Esophagus muscularis mucosa (tissue), 4 donors: Measurements from ENCODE around the gene MYLK. TPM values are rescaled to one million over a fixed set of nuclear protein-coding genes. Genes with fewer than 3 reads are reported as not detected.

Experiments used
- DNase-seq: peaks from one replicate; pipeline ENCODE4 v3.0.0-alpha.2; 2017; ENCODE audit errors: extremely low spot score
- H3K27ac ChIP-seq, 4 donors: fragments of 200-600 bp; sonication (generic); replicated peaks in 1 of 4; 1 replicate in 3 of 4; 2 replicates in 1 of 4; pipeline ENCODE4 v1.5.1; 2016 to 2019; ENCODE audit warnings: mild to moderate bottlenecking in 1 of 4
- H3K27me3 ChIP-seq, 4 donors: fragments of 200-600 bp; sonication (generic); one replicate each; pipeline versions ENCODE4 v1.5.1 to v1.6.0; 2016 to 2019
- H3K36me3 ChIP-seq, 4 donors: fragments of 200-600 bp; sonication (generic); one replicate each; pipeline ENCODE4 v1.5.1; 2016 to 2019
- H3K4me1 ChIP-seq, 4 donors: fragments of 200-600 bp; sonication (generic); one replicate each; pipeline ENCODE4 v1.5.1; 2016 to 2019
- H3K4me3 ChIP-seq, 4 donors: fragments of 200-600 bp; sonication (generic); 1 replicate in 2 of 4; 2 replicates in 2 of 4; pipeline ENCODE4 v1.5.1; 2016 to 2019; ENCODE audit warnings: mild to moderate bottlenecking in 4 of 4, moderate library complexity in 1 of 4
- H3K9me3 ChIP-seq, 4 donors: fragments of 200-600 bp; sonication (generic); 1 replicate in 3 of 4; 2 replicates in 1 of 4; pipeline ENCODE4 v1.5.1; 2016 to 2019
- CTCF ChIP-seq, 3 experiments: fragments of 200-600 bp in 2 of 3; fragments of 450-650 bp in 1 of 3; sonication (generic) in 2 of 3; IDR thresholded peaks; one replicate each; pipeline ENCODE4 v1.5.1; 2017 to 2019; ENCODE audit warnings: antibody characterized with exemption in 3 of 3, mild to moderate bottlenecking in 2 of 3, moderate library complexity in 1 of 3
- EP300 ChIP-seq: sonication (generic); formaldehyde crosslinking; IDR thresholded peaks from one replicate; pipeline ENCODE4 v1.6.1; 2017; ENCODE audit warnings: antibody characterized with exemption
- POLR2A ChIP-seq: fragments of 450-650 bp; IDR thresholded peaks from one replicate; pipeline ENCODE4 v1.6.1; 2017; ENCODE audit warnings: antibody characterized with exemption, moderate library complexity, mild to moderate bottlenecking, low read depth
- POLR2AphosphoS5 ChIP-seq, 2 donors: sonication (generic); formaldehyde crosslinking; IDR thresholded peaks; one replicate each; pipeline ENCODE4 v1.6.1; 2017; ENCODE audit warnings: antibody characterized with exemption in 2 of 2
- WGBS: methylation state at CpG from one replicate; pipeline ENCODE4 v1.1.5; 2018; 5-methylcytosine and 5-hydroxymethylcytosine counted together
- intact Hi-C: fragments of 100-400 bp; cut with DNase I; formaldehyde crosslinking; loops from one replicate; pipeline ENCODE4 v1.15.1; 2023
- total RNA-seq, 4 donors: library from RNA; depleted of rRNA; stranded (reverse); fragments of >200 nt; gene quantifications; one replicate each; pipeline versions ENCODE4 v1.1.0 to v1.2.1, GENCODE V29; 2016

The MYLK gene
- total RNA-seq, 4 donors from 2014 or later = 1,983 to 3,208 (median 2,554) TPM

GRCh38 chr3:123658852-123659206 is 225.3 kb downstream of the MYLK start:
- 53% methylated on average over 1 of the region's 1 CpG for WGBS
- TF ChIP-seq CTCF (IDR thresholded peaks at IDR 0.05) (no peak), POLR2AphosphoS5 (IDR thresholded peaks at IDR 0.05) (peak; percentile 57 to 71), POLR2A (no peak)
- Histone ChIP-seq H3K27me3 (no peaks in the 10 kb centered on the region), H3K36me3 (peaks cover 0 to 49% (median 22%) of the 10 kb centered on the region in 4 donors), H3K9me3 (no peaks in the 10 kb centered on the region), H3K4me3 (no peak overlapping the region), H3K27ac (peak overlapping the region; percentile 94 to 97 (median 96)), H3K4me1 (peaks cover 71 to 100% (median 100%) of the 10 kb centered on the region in 4 donors)
- intact Hi-C loops = no loop called here
- no peak for DNase-seq

DNA sequence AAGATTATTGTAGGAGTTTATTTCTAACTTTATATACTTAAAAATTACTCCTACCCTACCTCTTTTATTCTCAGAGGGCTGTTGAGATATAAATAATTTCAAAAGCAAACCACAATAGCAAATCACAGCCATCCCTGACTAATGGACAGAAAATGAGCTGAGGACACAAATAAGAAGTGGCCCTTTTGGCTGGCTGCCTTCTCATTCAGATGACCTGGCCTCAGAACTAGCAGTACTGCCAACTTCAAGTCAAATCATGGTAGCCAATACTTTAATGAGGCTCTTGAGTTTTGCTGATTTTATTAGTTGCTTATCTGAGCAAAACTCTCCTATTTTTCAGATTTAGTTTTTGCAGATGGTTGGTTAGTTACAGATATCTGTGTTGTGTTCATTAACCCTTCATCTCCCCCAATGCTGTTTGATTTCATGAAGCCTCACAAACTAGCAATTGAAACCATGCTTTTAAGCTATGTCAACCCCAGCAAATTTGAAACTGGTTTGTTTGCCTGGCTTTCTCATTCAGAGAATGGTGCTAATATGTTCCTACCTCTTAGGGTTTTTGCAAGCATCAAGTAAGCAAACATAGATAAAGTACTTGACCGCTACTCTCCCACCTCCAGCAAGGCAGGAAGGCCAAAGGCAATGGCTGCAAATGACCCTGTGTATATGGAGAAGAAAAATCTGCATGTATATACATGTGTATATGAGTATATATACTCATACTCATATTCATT is 225.8 kb downstream of the MYLK start:
- intact Hi-C loops = no loop called here
- Histone ChIP-seq H3K27ac (peak overlapping the region; percentile 94 to 97 (median 96)), H3K4me1 (peaks cover 76 to 100% (median 100%) of the 10 kb centered on the region in 4 donors), H3K4me3 (no peak overlapping the region), H3K9me3 (no peaks in the 10 kb centered on the region), H3K36me3 (peaks cover 0 to 43% (median 19%) of the 10 kb centered on the region in 4 donors), H3K27me3 (no peaks in the 10 kb centered on the region)
- DNase-seq = no peak
- 76% methylated on average over 1 of the region's 1 CpG for WGBS
- peak; percentile 72 to 73 for TF ChIP-seq POLR2AphosphoS5 (IDR thresholded peaks at IDR 0.05)
- TF ChIP-seq POLR2A = no peak

DNA sequence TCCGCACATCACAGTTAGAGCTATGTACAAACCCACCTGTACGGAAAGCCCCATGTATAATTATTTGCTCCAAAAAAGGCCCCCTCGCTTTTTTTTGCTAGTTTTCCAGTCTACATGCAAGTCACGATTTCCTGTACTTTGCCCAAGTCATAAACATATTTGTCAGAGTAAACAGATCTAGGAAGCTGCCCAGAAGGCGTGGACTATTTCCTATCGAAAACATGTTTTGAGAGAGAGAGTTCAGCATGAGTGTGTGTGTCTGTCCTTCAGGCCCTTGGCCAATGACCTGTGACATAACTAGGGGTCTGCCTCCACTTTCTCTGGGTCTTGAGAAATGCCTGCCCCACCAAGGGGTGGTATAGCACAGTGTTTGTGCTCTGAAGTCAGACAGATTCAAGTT is 226.6 kb downstream of the MYLK start:
- 59% methylated on average over 6 of the region's 6 CpGs for WGBS

DNA sequence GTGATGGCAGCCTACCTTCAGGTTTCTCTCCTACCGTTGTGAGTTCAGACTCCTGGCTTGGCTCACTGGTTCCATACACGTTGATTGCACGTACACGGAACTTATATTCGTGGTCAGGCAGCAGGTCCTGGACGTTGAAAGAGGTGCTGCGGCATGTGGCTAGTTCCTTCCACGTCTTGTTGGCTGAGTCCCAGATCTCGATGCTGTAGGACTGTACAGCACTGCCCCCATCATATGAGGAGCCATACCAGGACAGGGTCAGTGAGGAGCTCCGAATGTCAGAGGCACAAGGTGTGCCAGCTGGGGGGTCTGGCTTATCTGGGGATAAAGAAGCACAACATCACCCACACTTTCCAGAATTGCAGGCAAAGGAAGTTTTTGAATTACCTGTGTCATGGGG is 227.0 kb downstream of the MYLK start:
- intact Hi-C loops = no loop called here
- H3K9me3 ChIP-seq = no peaks in the 10 kb centered on the region
- H3K36me3 ChIP-seq = peaks cover 0 to 43% (median 21%) of the 10 kb centered on the region in 4 donors
- H3K27ac ChIP-seq = peak overlapping the region; percentile 94 to 97 (median 96)
- peaks cover 88 to 100% (median 100%) of the 10 kb centered on the region in 4 donors for H3K4me1 ChIP-seq
- WGBS = 75% methylated on average over 8 of the region's 10 CpGs
- TF ChIP-seq POLR2A (no peak), EP300 (no peak), POLR2AphosphoS5 (IDR thresholded peaks at IDR 0.05) (peak in 1 of 2 donors; percentile 3)
- DNase-seq = no peak
- H3K27me3 ChIP-seq = no peaks in the 10 kb centered on the region
- no peak overlapping the region for H3K4me3 ChIP-seq

More for the DNA sequence above, 226.6 kb downstream of the MYLK start:
- H3K36me3 ChIP-seq = peaks cover 0 to 42% (median 19%) of the 10 kb centered on the region in 4 donors
- H3K4me3 ChIP-seq = no peak overlapping the region
- no peak for DNase-seq
- H3K4me1 ChIP-seq = peaks cover 83 to 100% (median 100%) of the 10 kb centered on the region in 4 donors
- no peaks in the 10 kb centered on the region for H3K27me3 ChIP-seq
- no peaks in the 10 kb centered on the region for H3K9me3 ChIP-seq
- intact Hi-C loops = no loop called here
- peak overlapping the region; percentile 94 to 97 (median 96) for H3K27ac ChIP-seq
- no peak for TF ChIP-seq EP300
- TF ChIP-seq POLR2AphosphoS5 (IDR thresholded peaks at IDR 0.05) = no peak
- no peak for TF ChIP-seq POLR2A
- TF ChIP-seq CTCF (IDR thresholded peaks at IDR 0.05) = no peak

GRCh38 chr3:123656691-123657090 is 227.4 kb downstream of the MYLK start:
- peaks cover 85 to 100% (median 100%) of the 10 kb centered on the region in 4 donors for H3K4me1 ChIP-seq
- no peak for DNase-seq
- peaks cover 0 to 47% (median 23%) of the 10 kb centered on the region in 4 donors for H3K36me3 ChIP-seq
- no peaks in the 10 kb centered on the region for H3K27me3 ChIP-seq
- 69% methylated on average over 2 of the region's 2 CpGs for WGBS
- no peaks in the 10 kb centered on the region for H3K9me3 ChIP-seq
- TF ChIP-seq EP300 (no peak), CTCF (IDR thresholded peaks at IDR 0.05) (no peak), POLR2A (no peak), POLR2AphosphoS5 (IDR thresholded peaks at IDR 0.05) (no peak)
- H3K27ac ChIP-seq = peak overlapping the region; percentile 94 to 97 (median 96)
- H3K4me3 ChIP-seq = no peak overlapping the region
- intact Hi-C loops = no loop called here
